ENCODE measurements around the gene PHIP.

DNA sequence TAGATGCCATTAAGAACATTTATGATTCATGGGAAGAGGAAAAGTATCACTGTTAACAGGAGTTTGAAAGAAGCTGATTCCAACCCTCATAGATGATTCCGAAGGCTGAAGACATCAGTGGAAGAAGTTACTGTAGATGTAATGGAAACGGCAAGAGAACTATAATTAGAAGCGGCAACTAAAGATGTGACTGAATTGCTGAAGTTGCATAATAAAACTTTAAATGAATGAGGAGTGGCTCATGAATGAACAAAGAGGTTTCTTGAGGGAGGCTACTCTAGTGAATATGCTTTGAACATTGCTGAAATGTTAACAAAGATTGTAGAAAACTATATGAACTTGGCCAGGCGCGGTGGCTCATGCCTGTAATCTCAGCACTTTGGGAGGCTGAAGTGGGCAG, 84.1 kb downstream of the PHIP start:
- TF ChIP-seq, protein P1, sequence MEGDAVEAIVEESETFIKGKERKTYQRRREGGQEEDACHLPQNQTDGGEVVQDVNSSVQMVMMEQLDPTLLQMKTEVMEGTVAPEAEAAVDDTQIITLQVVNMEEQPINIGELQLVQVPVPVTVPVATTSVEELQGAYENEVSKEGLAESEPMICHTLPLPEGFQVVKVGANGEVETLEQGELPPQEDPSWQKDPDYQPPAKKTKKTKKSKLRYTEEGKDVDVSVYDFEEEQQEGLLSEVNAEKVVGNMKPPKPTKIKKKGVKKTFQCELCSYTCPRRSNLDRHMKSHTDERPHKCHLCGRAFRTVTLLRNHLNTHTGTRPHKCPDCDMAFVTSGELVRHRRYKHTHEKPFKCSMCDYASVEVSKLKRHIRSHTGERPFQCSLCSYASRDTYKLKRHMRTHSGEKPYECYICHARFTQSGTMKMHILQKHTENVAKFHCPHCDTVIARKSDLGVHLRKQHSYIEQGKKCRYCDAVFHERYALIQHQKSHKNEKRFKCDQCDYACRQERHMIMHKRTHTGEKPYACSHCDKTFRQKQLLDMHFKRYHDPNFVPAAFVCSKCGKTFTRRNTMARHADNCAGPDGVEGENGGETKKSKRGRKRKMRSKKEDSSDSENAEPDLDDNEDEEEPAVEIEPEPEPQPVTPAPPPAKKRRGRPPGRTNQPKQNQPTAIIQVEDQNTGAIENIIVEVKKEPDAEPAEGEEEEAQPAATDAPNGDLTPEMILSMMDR (IDR thresholded peaks at IDR 0.05; ENCODE audit: insufficient read depth, low read depth, low read length), result no peak
- no peak for TF ChIP-seq EZH2 (IDR thresholded peaks at IDR 0.05; ENCODE audit: insufficient read depth, low read length)

Data from astrocyte (in vitro differentiated cells and primary cell).